K562 (cell line): ENCODE measurements around the gene UGT1A6. TPM values are rescaled to one million over a fixed set of nuclear protein-coding genes. Genes with fewer than 3 reads are reported as not detected.

Experiments
- ATAC-seq: fragments of 200-7000 bp; cut with Tn5 transposase; 3 replicates; pipeline ENCODE4 v1.9.1; 2020; ENCODE audit warnings: moderate library complexity
- BruUV-seq: library from RNA; stranded (reverse); fragments of 400-500 nt; replicated peaks from 2 replicates; lab custom pipeline; 2021; lab: Mats Ljungman, UMichigan
- CTCF ChIA-PET: fragments of 300-600 bp; formaldehyde crosslinking; extraction: SDS; loops from one replicate; lab custom pipeline; 2021; ENCODE audit warnings: low intra/inter-chr PET ratio; lab: Yijun Ruan, JAX
- POLR2A ChIA-PET: fragments of 300-600, 350-650 bp; sonication (Branson Sonifier 250); formaldehyde crosslinking; extraction: SDS; loops from one replicate; lab custom pipeline; 2021; ENCODE audit warnings: antibody characterized with exemption, inconsistent platforms; lab: Yijun Ruan, JAX
- DNase-seq, 4 experiments: peaks; one replicate each; pipeline versions ENCODE4 v3.0.0 to v3.0.0-alpha.2; 2011 to 2018; ENCODE audit warnings: low spot score in 3 of 4, mixed read lengths in 3 of 4; ENCODE audit errors: extremely low read depth in 1 of 4
- FAIRE-seq: peaks from 2 replicates; lab custom pipeline; 2011; peaks lifted over from hg19 to GRCh38; lab: Jason Lieb, UNC
- H2AFZ ChIP-seq: 2 replicates; pipeline ENCODE4 v1.6.0; 2011; ENCODE audit warnings: low read depth, low read length, control low read depth, inconsistent platforms
- H3K27ac ChIP-seq: fragments of 200-600 bp; 3 replicates; pipeline ENCODE4 v1.8.0; 2011; ENCODE audit warnings: low read depth, mild to moderate bottlenecking, control low read depth, inconsistent platforms, low read length, moderate library complexity, mixed read lengths; ENCODE audit errors: extremely low read depth
- H3K27me3 ChIP-seq, 2 experiments: fragments of 300-600 bp in 1 of 2; 2 replicates in 1 of 2; 3 replicates in 1 of 2; pipeline versions ENCODE4 v1.6.0 to v1.8.0; 2011; ENCODE audit warnings: inconsistent platforms in 2 of 2, low read length in 2 of 2, mild to moderate bottlenecking in 1 of 2, mixed read lengths in 1 of 2, moderate library complexity in 1 of 2; ENCODE audit not compliant: control insufficient read depth in 2 of 2, insufficient read depth in 2 of 2
- H3K36me3 ChIP-seq: fragments of 300-600 bp; 3 replicates; pipeline ENCODE4 v1.8.0; 2011; ENCODE audit warnings: mild to moderate bottlenecking, low read length, inconsistent platforms; ENCODE audit not compliant: control insufficient read depth, insufficient read depth
- H3K4me1 ChIP-seq, 2 experiments: fragments of 200-600 bp in 1 of 2; replicated peaks in 1 of 2; 2 replicates in 1 of 2; 3 replicates in 1 of 2; pipeline versions ENCODE4 v1.5.1 to v1.8.0; 2011; ENCODE audit warnings: inconsistent platforms in 2 of 2, low read length in 2 of 2, mild to moderate bottlenecking in 1 of 2, mixed read lengths in 1 of 2, moderate library complexity in 1 of 2; ENCODE audit not compliant: control insufficient read depth in 2 of 2, insufficient read depth in 2 of 2
- H3K4me2 ChIP-seq: 2 replicates; pipeline ENCODE4 v1.6.1; 2011; ENCODE audit warnings: low read length, control low read depth, inconsistent platforms, mixed read lengths; ENCODE audit not compliant: insufficient read depth
- H3K4me3 ChIP-seq: fragments of 200-600 bp; sonication (generic), shearing (Covaris generic); 2 replicates; pipeline ENCODE4 v1.5.1; 2016; ENCODE audit warnings: control low read depth, inconsistent platforms
- H3K79me2 ChIP-seq: fragments of 200-600 bp; 3 replicates; pipeline ENCODE4 v1.8.0; 2011; ENCODE audit warnings: low read length, inconsistent platforms; ENCODE audit not compliant: control insufficient read depth, insufficient read depth
- H3K9ac ChIP-seq, 2 experiments: 2 replicates each; pipeline versions ENCODE4 v1.6.0 to v1.6.1; 2011; ENCODE audit warnings: low read depth in 2 of 2, low read length in 2 of 2, control low read depth in 1 of 2, inconsistent platforms in 1 of 2, mild to moderate bottlenecking in 1 of 2, mixed read lengths in 1 of 2; ENCODE audit not compliant: insufficient read depth in 1 of 2
- H3K9me1 ChIP-seq: one replicate; pipeline ENCODE4 v1.6.0; 2011; ENCODE audit warnings: inconsistent platforms, mild to moderate bottlenecking, low read length, moderate library complexity; ENCODE audit not compliant: control insufficient read depth, insufficient read depth
- H3K9me3 ChIP-seq: replicated peaks from 2 replicates; pipeline ENCODE4 v1.5.1; 2011; ENCODE audit warnings: low read depth, low read length, inconsistent platforms; ENCODE audit not compliant: control insufficient read depth, insufficient read depth
- H4K20me1 ChIP-seq: replicated peaks from 2 replicates; pipeline ENCODE4 v1.6.1; 2011; ENCODE audit warnings: low read length, inconsistent platforms, mixed read lengths; ENCODE audit not compliant: control insufficient read depth, insufficient read depth
- FOXJ3 ChIP-seq: sonication (generic); formaldehyde crosslinking; IDR thresholded peaks from 2 replicates; pipeline ENCODE4 v1.4.0; 2020; ENCODE audit warnings: mild to moderate bottlenecking, missing genetic modification reagents
- MYC ChIP-seq, 2 experiments: fragments of 250-450 bp in 1 of 2; sonication (Bioruptor Pico) in 1 of 2; IDR thresholded peaks; 2 replicates each; pipeline versions ENCODE4 v1.5.1 to v1.6.1; 2012 to 2021; ENCODE audit warnings: low read depth in 2 of 2, borderline replicate concordance in 1 of 2, improper control_type of control experiment in 1 of 2, low read length in 1 of 2, mild to moderate bottlenecking in 1 of 2, moderate library complexity in 1 of 2
- NFIX ChIP-seq: fragments of 250-450 bp; sonication (Bioruptor Pico); IDR thresholded peaks from 2 replicates; pipeline ENCODE4 v1.4.0; 2020; ENCODE audit warnings: low read depth, mild to moderate bottlenecking, moderate library complexity
- RAD51 ChIP-seq: fragments of 450-650 bp; IDR thresholded peaks from 2 replicates; pipeline ENCODE4 v1.7.1; 2016; ENCODE audit warnings: low read depth, mild to moderate bottlenecking, borderline replicate concordance
- WGBS: fragments of 100-300 bp; shearing (Covaris generic); methylation state at CpG from one replicate; pipeline ENCODE4 v1.1.6; 2016; ENCODE audit warnings: low coverage, mixed read lengths; ENCODE audit not compliant: insufficient coverage; ENCODE audit errors: missing lambda C conversion rate; 5-methylcytosine and 5-hydroxymethylcytosine counted together
- in situ Hi-C: fragments of 300-500 bp; cut with MboI; formaldehyde crosslinking; loops from 4 replicates; pipeline ENCODE4 v1.15.0; 2018; ENCODE audit warnings: inconsistent platforms, mixed read lengths
- intact Hi-C: fragments of 100-400 bp; cut with micrococcal nuclease; formaldehyde crosslinking; loops from 2 replicates; pipeline ENCODE4 v1.14.2; 2022
- polyA plus RNA-seq, 8 experiments: library from polyadenylated mRNA; depleted of rRNA in 4 of 8; stranded (reverse) in 5 of 8; unstranded in 3 of 8; fragments of >200 nt; fragmentation: Nextera tagmentation in 2 of 8; fragmentation: Illumina TruSeq in 1 of 8; extraction: Ambion mirVana in 2 of 8; extraction: Trizol in 1 of 8; gene quantifications; 2 replicates each; pipeline versions ENCODE4 v1.2.1 to v1.2.3, GENCODE V29; 2011 to 2014; ENCODE audit warnings: inconsistent platforms in 1 of 8, missing spikeins in 1 of 8
- total RNA-seq, 7 experiments: library from RNA; depleted of rRNA in 6 of 7; stranded (reverse); fragments of >200 nt in 6 of 7; fragmentation: Illumina TruSeq in 2 of 7; extraction: Trizol in 2 of 7; gene quantifications; 2 replicates each; pipeline versions ENCODE4 v1.2.1 to v1.2.3, GENCODE V29; 2011 to 2021; ENCODE audit warnings: low replicate concordance in 1 of 7
- TF ChIP-seq, protein P1 (sequence below), 2 experiments: fragments of 450-650 bp; IDR thresholded peaks; 2 replicates each; pipeline ENCODE4 v1.6.1; 2016; ENCODE audit warnings: mild to moderate bottlenecking in 2 of 2, borderline replicate concordance in 1 of 2, low read depth in 1 of 2, moderate library complexity in 1 of 2

The UGT1A6 gene
- total and polyA plus RNA-seq, 9 of the 15 experiments (the other 6 are each of a cell fraction or from before 2014, with no cell fraction given) = not detected

DNA sequence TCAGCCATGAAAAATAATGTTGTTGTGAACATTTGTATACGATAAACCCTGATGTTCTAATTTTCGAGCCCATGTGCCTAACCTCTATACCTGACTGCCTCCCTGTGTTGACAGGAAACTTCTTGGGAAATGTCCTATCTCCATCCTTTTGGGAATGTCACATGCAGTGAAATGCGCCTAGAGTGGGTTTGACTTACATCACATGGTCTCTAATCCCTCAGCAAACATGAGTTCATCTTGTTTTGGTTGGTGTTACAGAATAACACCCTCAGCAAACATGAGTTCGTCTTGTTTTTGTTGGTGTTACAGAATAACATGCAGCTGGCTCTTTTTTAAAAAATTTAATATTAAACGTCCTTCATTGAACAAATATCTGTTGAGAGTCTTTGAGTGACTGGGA is 4.3 kb upstream of the UGT1A6 start:
- Histone ChIP-seq H3K27me3 (peaks cover 0 to 8% of the 10 kb centered on the region in 2 experiments; a peak in 3 of 5 replicates), H3K4me1 (no peaks in the 10 kb centered on the region), H2AFZ (no peak overlapping the region), H3K4me3 (no peak overlapping the region), H3K4me2 (no peak overlapping the region), H4K20me1 (no peaks in the 10 kb centered on the region; the same call in 1 of the 2 replicates), H3K36me3 (no peaks in the 10 kb centered on the region), H3K79me2 (no peaks in the 10 kb centered on the region), H3K9ac (no peak overlapping the region), H3K9me1 (no peaks in the 10 kb centered on the region), H3K9me3 (no peaks in the 10 kb centered on the region), H3K27ac (no peak overlapping the region)
- TF ChIP-seq, protein P1, sequence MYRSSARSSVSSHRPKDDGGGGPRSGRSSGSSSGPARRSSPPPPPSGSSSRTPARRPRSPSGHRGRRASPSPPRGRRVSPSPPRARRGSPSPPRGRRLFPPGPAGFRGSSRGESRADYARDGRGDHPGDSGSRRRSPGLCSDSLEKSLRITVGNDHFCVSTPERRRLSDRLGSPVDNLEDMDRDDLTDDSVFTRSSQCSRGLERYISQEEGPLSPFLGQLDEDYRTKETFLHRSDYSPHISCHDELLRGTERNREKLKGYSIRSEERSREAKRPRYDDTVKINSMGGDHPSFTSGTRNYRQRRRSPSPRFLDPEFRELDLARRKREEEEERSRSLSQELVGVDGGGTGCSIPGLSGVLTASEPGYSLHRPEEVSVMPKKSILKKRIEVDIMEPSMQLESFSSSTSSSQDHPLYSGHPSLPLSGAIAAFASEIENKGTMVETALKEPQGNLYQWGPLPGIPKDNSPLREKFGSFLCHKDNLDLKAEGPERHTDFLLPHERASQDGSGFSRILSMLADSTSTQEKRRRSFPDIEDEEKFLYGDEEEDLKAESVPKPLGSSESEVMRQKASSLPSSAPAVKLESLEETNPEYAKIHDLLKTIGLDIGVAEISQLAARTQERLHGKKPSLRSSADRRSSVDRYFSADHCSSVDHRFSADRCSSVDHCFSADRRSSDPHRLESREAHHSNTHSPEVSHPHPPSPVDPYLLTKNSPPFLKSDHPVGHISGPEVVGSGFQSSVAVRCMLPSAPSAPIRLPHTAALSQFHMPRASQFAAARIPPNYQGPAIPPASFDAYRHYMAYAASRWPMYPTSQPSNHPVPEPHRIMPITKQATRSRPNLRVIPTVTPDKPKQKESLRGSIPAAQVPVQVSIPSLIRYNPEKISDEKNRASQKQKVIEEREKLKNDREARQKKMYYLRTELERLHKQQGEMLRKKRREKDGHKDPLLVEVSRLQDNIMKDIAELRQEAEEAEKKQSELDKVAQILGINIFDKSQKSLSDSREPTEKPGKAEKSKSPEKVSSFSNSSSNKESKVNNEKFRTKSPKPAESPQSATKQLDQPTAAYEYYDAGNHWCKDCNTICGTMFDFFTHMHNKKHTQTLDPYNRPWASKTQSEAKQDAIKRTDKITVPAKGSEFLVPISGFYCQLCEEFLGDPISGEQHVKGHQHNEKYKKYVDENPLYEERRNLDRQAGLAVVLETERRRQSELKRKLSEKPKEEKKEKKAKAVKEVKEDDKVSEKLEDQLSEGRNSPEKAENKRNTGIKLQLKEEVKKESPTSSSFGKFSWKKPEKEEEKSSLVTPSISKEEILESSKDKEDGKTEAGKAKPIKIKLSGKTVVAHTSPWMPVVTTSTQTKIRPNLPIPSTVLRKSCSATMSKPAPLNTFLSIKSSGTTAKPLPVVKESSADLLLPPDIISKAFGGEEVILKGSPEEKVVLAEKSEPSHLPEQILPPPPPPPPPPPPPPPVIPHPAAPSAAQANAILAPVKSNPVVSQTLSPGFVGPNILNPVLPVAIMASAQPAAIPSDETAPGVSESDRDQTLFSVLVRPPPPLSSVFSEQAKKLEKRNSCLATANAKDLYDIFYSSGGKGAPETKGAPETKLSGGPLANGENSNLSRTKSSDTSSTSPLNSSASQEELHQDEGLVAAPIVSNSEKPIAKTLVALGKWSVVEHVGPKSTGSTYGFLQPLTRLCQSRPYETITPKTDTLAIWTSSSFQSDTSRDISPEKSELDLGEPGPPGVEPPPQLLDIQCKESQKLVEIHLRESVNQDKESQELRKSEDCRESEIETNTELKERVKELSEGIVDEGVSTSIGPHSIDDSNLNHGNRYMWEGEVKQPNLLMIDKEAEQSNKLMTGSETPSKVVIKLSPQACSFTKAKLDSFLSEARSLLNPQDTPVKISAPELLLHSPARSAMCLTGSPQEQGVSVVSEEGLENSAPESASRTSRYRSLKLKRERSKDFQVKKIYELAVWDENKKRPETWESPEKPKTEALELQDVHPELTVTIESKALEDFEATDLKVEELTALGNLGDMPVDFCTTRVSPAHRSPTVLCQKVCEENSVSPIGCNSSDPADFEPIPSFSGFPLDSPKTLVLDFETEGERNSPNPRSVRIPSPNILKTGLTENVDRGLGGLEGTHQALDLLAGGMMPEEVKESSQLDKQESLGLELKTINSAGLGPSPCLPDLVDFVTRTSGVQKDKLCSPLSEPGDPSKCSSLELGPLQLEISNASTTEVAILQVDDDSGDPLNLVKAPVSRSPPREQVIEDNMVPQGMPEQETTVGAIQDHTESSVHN (IDR thresholded peaks at IDR 0.05; ENCODE audit: borderline replicate concordance in 1 of 2, low read depth in 1 of 2) = no peak
- no peak for TF ChIP-seq RAD51
- TF ChIP-seq MYC (IDR thresholded peaks at IDR 0.05; ENCODE audit: low read depth, low read length) = no peak
- no peak for TF ChIP-seq MYC (CRISPR knock-in tag; IDR thresholded peaks at IDR 0.05; ENCODE audit: borderline replicate concordance, low read depth)
- TF ChIP-seq FOXJ3 = no peak
- TF ChIP-seq NFIX (CRISPR knock-in tag) = no peak
- ATAC-seq = no peak
- intact Hi-C loops = no loop called here
- no peak for DNase-seq
- FAIRE-seq = no peak
- no TSS peak for BruUV-seq
- POLR2A ChIA-PET = no interaction called here
- in situ Hi-C loops = no loop called here
- 4% methylated on average over 5 of the region's 5 CpGs for WGBS
- CTCF ChIA-PET = interaction anchor here (0.6 kb wide), 1 partner anchor 102 kb away, joined by 4 read pairs; no protein-coding TSS in a partner anchor
